T-helper 1 cell treated with Interleukin-12 subunit alpha and Interleukin-12 subunit beta and Interleukin-4 antibody, amounts not matched to agents 30 ng/mL and 1 ng/mL, for 36 hours (primary cell): ENCODE results near the gene STARD6. TPM values are rescaled to one million over a fixed set of nuclear protein-coding genes. Genes with fewer than 3 reads are reported as not detected.

Experiments
- intact Hi-C: fragments of 100-400 bp; cut with micrococcal nuclease; formaldehyde crosslinking; loops from one replicate; pipeline ENCODE4 v1.15.1; 2024
- total RNA-seq: library from RNA; stranded (reverse); gene quantifications from 2 replicates; pipeline ENCODE4 v1.2.3, GENCODE V29; 2022

Gene STARD6
- total RNA-seq, 1 donor from 2014 or later, result not detected

DNA sequence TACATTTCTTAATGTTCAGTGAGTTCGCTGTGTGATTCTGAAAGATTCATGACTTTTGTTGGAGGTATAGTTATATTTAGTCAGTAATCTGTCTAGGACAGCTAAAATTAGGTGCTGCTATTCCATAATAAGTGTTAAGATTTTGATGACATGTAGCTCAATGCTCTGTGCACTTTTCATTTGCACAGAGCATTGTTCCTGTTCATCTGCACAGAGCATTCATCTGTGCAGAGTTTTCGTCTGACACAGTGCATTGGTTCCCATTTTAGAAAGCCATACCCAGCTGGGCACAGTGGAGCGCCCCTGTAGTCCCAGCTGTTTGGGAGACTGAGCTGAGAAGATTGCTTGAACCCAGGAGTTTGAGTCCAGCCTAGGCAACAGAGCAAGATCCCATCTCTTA is 79.8 kb downstream of the STARD6 start:
- intact Hi-C loops, result loop anchor here (10.0 kb wide), 1 partner anchor 713 kb away; no protein-coding TSS in a partner anchor

Other genes with a start within 250 kb of the STARD6 start
- gene MBD2, start 133.2 kb downstream of the STARD6 start, total RNA-seq, result 140 and 164 TPM in 2 replicates
- gene POLI, start 88.3 kb downstream of the STARD6 start, total RNA-seq, result 18.0 and 21.0 TPM in 2 replicates
- gene C18orf54, start within 50 bp of the STARD6 start, total RNA-seq, result 10.5 and 11.7 TPM in 2 replicates
- gene DYNAP, start 233.4 kb upstream of the STARD6 start, total RNA-seq, result not detected in 2 replicates